RWPE1 (cell line): ENCODE data around the gene KYAT1.

Experiments
- CTCF ChIA-PET: fragments of 350-600 bp; sonication (Branson Sonifier 250); formaldehyde crosslinking; extraction: SDS; loops from one replicate; lab custom pipeline; 2021; lab: Yijun Ruan, JAX
- POLR2A ChIA-PET: fragments of 400-600 bp; formaldehyde crosslinking; extraction: SDS; loops from one replicate; lab custom pipeline; 2020; ENCODE audit warnings: antibody characterized with exemption; ENCODE audit not compliant: low non-redundant PET; lab: Yijun Ruan, JAX
- DNase-seq: peaks from one replicate; pipeline ENCODE4 v3.0.0; 2012; ENCODE audit warnings: low spot score
- H3K27ac ChIP-seq: fragments of 450-650 bp; 2 replicates; pipeline ENCODE4 v1.5.1; 2017
- TF ChIP-seq, protein P1 (sequence below): fragments of 450-650 bp; conservative IDR thresholded peaks from 2 replicates; pipeline ENCODE4 v1.5.1; 2017; ENCODE audit warnings: low read depth, mild to moderate bottlenecking

KYAT1 gene

GRCh38 chr9:128819716-128820664, 61.8 kb downstream of the KYAT1 start:
- peak overlapping the region; percentile 87 for H3K27ac ChIP-seq
- POLR2A ChIA-PET, result interaction anchor here (0.6 to 1.1 kb wide), 4 partner anchors 10 to 143 kb away, joined by 3 to 7 read pairs (median 4); partner anchors contain the start of gene SPOUT1
- TF ChIP-seq, protein P1, sequence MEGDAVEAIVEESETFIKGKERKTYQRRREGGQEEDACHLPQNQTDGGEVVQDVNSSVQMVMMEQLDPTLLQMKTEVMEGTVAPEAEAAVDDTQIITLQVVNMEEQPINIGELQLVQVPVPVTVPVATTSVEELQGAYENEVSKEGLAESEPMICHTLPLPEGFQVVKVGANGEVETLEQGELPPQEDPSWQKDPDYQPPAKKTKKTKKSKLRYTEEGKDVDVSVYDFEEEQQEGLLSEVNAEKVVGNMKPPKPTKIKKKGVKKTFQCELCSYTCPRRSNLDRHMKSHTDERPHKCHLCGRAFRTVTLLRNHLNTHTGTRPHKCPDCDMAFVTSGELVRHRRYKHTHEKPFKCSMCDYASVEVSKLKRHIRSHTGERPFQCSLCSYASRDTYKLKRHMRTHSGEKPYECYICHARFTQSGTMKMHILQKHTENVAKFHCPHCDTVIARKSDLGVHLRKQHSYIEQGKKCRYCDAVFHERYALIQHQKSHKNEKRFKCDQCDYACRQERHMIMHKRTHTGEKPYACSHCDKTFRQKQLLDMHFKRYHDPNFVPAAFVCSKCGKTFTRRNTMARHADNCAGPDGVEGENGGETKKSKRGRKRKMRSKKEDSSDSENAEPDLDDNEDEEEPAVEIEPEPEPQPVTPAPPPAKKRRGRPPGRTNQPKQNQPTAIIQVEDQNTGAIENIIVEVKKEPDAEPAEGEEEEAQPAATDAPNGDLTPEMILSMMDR, result no peak
- CTCF ChIA-PET, result interaction anchor here (0.6 to 1.4 kb wide), 5 partner anchors 58 to 234 kb away, joined by 3 to 6 read pairs (median 4); partner anchors contain the start of gene ZDHHC12
- no peak for DNase-seq

DNA sequence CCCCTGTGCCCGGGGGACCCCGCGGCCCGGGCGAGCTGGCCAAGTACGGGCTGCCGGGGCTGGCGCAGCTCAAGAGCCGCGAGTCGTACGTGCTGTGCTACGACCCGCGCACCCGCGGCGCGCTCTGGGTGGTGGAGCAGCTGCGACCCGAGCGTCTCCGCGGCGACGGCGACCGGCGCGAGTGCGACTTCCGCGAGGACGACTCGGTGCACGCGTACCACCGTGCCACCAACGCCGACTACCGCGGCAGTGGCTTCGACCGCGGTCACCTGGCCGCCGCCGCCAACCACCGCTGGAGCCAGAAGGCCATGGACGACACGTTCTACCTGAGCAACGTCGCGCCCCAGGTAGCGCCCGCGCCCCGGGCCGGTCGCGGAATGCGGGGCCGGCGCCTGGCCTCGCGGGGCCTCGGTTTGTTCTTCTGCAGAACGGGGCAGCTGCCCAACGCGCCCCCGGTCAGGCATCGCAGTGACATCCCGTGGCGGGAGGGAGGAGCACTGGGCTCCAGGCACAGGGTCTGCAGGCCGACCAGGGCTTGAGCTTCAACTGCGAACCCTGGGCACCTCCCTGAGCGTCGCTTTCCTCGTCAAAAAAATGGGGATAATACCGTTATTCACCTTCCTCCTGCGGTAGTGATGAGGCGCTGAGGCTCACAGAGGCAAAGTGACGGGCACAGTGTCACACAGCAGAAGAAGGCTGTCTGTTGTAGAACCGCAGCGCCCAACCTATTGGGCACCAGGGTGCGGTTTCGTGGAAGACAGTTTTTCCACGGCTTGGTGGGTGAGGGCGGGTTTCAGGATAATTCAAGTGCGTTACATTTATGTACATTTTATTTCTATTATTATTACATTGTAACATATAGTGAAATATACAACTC, 62.7 kb downstream of the KYAT1 start:
- peak; percentile 64 for DNase-seq
- POLR2A ChIA-PET, result interaction anchor here (0.8 to 1.1 kb wide), 2 partner anchors 11 to 46 kb away, joined by 3 to 7 read pairs; partner anchors contain the start of gene SPOUT1
- CTCF ChIA-PET, result interaction anchor here (0.6 to 1.6 kb wide), 21 partner anchors 8 to 460 kb away, joined by 3 to 12 read pairs (median 5); partner anchors contain the start of genes SPOUT1 and ZDHHC12

GRCh38 chr9:128818099-128818838, 63.5 kb downstream of the KYAT1 start, which contains the start of gene ENDOG:
Gene ENDOG (plus strand): TSS chr9:128818500. CDS start chr9:128818685, 185 bp downstream.
- POLR2A ChIA-PET, result interaction anchor here (0.6 to 1.0 kb wide), 8 partner anchors 12 to 118 kb away, joined by 3 to 11 read pairs (median 5); partner anchors contain the start of gene SPOUT1
- peak within 1 kb of the TSS; percentile 87 for H3K27ac ChIP-seq
- DNase-seq, result peak; percentile 100
- TF ChIP-seq, protein P1, result peak; percentile 100
- CTCF ChIA-PET, result interaction anchor here (0.6 to 1.6 kb wide), 26 partner anchors 9 to 459 kb away, joined by 3 to 12 read pairs (median 5); partner anchors contain the start of genes PKN3, SPOUT1 and ZDHHC12

More for the DNA sequence above, 62.7 kb downstream of the KYAT1 start:
- H3K27ac ChIP-seq, result peak overlapping the region; percentile 87
- TF ChIP-seq, protein P1, result no peak; the same call in 1 of the 2 replicates

GRCh38 chr9:128810873-128811272, 70.9 kb downstream of the KYAT1 start:
- ChIA-PET CTCF (interaction anchor here (0.5 to 0.7 kb wide), 3 partner anchors 19 to 116 kb away, joined by 3 to 10 read pairs (median 3); no protein-coding TSS in a partner anchor), POLR2A (interaction anchor here (0.6 kb wide), 1 partner anchor 752 kb away, joined by 4 read pairs; no protein-coding TSS in a partner anchor)
- H3K27ac ChIP-seq, result no peak overlapping the region
- TF ChIP-seq, protein P1, result no peak
- DNase-seq, result no peak

- POLR2A ChIA-PET, result interaction anchor here (0.6 kb wide), 1 partner anchor 9 kb away, joined by 9 read pairs; no protein-coding TSS in a partner anchor
- CTCF ChIA-PET, result no interaction called here
- H3K27ac ChIP-seq, result peak overlapping the region; percentile 4
- TF ChIP-seq, protein P1, result no peak
- no peak for DNase-seq
Measured at GRCh38 chr9:128809831-128810230, 71.9 kb downstream of the KYAT1 start.
